Thoracic aorta endothelial cell (primary cell): ENCODE results near the gene PLA2R1. TPM values are rescaled to one million over a fixed set of nuclear protein-coding genes. Genes with fewer than 3 reads are reported as not detected.

ENCODE experiments used
- total RNA-seq: library from RNA; depleted of rRNA; stranded (reverse); fragments of >200 nt; gene quantifications from 2 replicates; pipeline ENCODE4 v1.2.3, GENCODE V29; 2012

Gene PLA2R1
- 13.3 and 21.4 TPM in 2 replicates for total RNA-seq

GRCh38 chr2:160062292-160063005, at the start of gene PLA2R1:
PLA2R1 (minus strand) TSS chr2:160062615; CDS start chr2:160062403, 212 bp downstream.

GRCh38 chr2:159904127-159904958, 158.1 kb downstream of the PLA2R1 start, which contains the start of gene LY75:
LY75 (minus strand) TSS chr2:159904756.

Other genes starting within 250 kb of the PLA2R1 start
- 38.2 and 52.3 TPM in 2 replicates for gene LY75, start 157.9 kb downstream of the PLA2R1 start, total RNA-seq
- 0.07 and 0.13 TPM in 2 replicates for gene ITGB6, start 137.7 kb upstream of the PLA2R1 start, total RNA-seq